ENCODE results near the gene CTNNBIP1. TPM values are rescaled to one million over a fixed set of nuclear protein-coding genes. Genes with fewer than 3 reads are reported as not detected.

CTNNBIP1 gene
- total and polyA plus RNA-seq, 2 experiments from 2014 or later: 80.1 to 122 TPM

DNA sequence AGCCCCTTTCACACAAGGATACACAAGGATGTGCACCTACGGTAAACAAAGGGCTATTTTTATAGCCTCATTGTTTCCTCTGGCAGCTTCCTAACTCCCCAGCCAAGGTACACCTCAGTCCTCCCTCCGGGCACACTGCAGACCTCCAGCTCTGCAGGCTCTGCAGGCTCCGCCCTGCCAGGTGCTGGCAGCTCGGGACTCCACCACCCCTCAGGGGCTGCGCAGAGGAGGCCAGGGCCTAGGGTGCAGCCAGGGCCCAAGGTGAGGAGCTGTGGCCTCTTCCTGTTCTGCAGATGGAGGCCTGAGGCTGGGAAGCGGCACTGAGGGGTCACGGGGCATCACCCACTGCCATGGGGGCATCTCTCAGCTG lies 66.5 kb downstream of the CTNNBIP1 start:
- no peak overlapping the region for H3K27ac ChIP-seq
- no peak overlapping the region for H3K4me3 ChIP-seq
- H3K27me3 ChIP-seq: no peaks in the 10 kb centered on the region
- TF ChIP-seq, protein P1, sequence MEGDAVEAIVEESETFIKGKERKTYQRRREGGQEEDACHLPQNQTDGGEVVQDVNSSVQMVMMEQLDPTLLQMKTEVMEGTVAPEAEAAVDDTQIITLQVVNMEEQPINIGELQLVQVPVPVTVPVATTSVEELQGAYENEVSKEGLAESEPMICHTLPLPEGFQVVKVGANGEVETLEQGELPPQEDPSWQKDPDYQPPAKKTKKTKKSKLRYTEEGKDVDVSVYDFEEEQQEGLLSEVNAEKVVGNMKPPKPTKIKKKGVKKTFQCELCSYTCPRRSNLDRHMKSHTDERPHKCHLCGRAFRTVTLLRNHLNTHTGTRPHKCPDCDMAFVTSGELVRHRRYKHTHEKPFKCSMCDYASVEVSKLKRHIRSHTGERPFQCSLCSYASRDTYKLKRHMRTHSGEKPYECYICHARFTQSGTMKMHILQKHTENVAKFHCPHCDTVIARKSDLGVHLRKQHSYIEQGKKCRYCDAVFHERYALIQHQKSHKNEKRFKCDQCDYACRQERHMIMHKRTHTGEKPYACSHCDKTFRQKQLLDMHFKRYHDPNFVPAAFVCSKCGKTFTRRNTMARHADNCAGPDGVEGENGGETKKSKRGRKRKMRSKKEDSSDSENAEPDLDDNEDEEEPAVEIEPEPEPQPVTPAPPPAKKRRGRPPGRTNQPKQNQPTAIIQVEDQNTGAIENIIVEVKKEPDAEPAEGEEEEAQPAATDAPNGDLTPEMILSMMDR (IDR thresholded peaks at IDR 0.05; ENCODE audit: low read depth, low read length): no peak
- H3K36me3 ChIP-seq: no peaks in the 10 kb centered on the region
- no peaks in the 10 kb centered on the region for H3K9me3 ChIP-seq (ENCODE audit: low read depth)
- no peak for DNase-seq (ENCODE audit: low read depth in 1 of 2, low spot score in 1 of 2)
- H3K4me1 ChIP-seq (ENCODE audit: low read depth): peaks cover 5% of the 10 kb centered on the region

- H3K4me3 ChIP-seq: no peak overlapping the region
- H3K9me3 ChIP-seq (ENCODE audit: low read depth): no peaks in the 10 kb centered on the region
- TF ChIP-seq, protein P1 (IDR thresholded peaks at IDR 0.05; ENCODE audit: low read depth, low read length): peak; percentile 7
- peak in 1 of 2 donors; percentile 55 for DNase-seq (ENCODE audit: low read depth in 1 of 2, low spot score in 1 of 2)
- H3K27ac ChIP-seq: no peak overlapping the region
- H3K27me3 ChIP-seq: no peaks in the 10 kb centered on the region
- no peaks in the 10 kb centered on the region for H3K36me3 ChIP-seq
- peaks cover 5% of the 10 kb centered on the region for H3K4me1 ChIP-seq (ENCODE audit: low read depth)
These were observed 67.1 kb downstream of the CTNNBIP1 start for GRCh38 chr1:9842781-9843575.

GRCh38 chr1:9842073-9842711 lies 67.9 kb downstream of the CTNNBIP1 start:
- Histone ChIP-seq H3K4me1 (ENCODE audit: low read depth) (peaks cover 4% of the 10 kb centered on the region), H3K36me3 (no peaks in the 10 kb centered on the region), H3K9me3 (ENCODE audit: low read depth) (no peaks in the 10 kb centered on the region), H3K27ac (no peak overlapping the region), H3K4me3 (no peak overlapping the region), H3K27me3 (no peaks in the 10 kb centered on the region)
- TF ChIP-seq, protein P1 (IDR thresholded peaks at IDR 0.05; ENCODE audit: low read depth, low read length): no peak
- DNase-seq (ENCODE audit: low read depth in 1 of 2, low spot score in 1 of 2): peak in 1 of 2 donors; percentile 42

DNA sequence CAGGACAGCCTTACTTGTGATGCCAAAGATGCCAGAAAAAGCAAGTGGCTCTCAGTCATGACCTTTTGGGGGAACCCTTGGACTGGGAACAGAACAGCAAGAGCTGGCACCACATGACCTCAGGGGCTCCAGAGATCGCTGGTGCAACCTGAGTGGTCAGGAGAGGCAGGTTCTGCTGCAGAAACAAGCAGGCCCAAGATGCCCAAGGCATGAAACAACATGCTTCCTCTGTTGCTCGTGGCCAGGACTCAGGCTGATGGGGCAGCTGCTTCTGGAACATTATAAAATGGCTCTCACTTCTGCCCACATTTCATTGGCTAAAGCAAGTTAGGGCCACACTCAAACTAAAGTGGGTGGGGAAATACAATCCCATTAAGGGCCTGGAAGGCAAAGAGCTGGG lies 68.6 kb downstream of the CTNNBIP1 start:
- H3K9me3 ChIP-seq (ENCODE audit: low read depth): no peaks in the 10 kb centered on the region
- no peaks in the 10 kb centered on the region for H3K36me3 ChIP-seq
- H3K27me3 ChIP-seq: no peaks in the 10 kb centered on the region
- TF ChIP-seq, protein P1 (IDR thresholded peaks at IDR 0.05; ENCODE audit: low read depth, low read length): no peak
- DNase-seq (ENCODE audit: low read depth in 1 of 2, low spot score in 1 of 2): no peak
- no peak overlapping the region for H3K4me3 ChIP-seq
- no peaks in the 10 kb centered on the region for H3K4me1 ChIP-seq (ENCODE audit: low read depth)
- H3K27ac ChIP-seq: no peak overlapping the region

DNA sequence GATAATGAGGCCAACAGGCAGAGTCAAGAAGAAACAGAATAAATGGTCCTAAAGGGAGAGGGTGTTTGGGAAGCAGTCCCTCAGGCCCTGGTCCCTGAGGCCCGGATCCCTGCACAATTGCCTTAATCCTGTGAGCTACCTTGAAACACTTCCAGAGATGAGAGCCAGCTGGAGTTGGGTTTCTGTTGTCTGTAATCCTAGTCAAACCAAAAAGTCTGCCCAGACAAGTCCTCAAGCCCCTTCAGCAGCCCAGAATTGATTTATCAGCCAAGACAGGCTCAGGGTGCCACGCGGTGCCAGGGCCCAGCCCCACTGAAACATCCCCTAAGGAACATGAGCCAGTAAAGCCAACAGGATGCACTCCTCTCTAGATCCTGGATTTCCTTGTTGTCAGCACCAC lies 69.9 kb downstream of the CTNNBIP1 start:
- no peaks in the 10 kb centered on the region for H3K27me3 ChIP-seq
- H3K4me3 ChIP-seq: no peak overlapping the region
- H3K36me3 ChIP-seq: no peaks in the 10 kb centered on the region
- DNase-seq (ENCODE audit: low read depth in 1 of 2, low spot score in 1 of 2): no peak
- H3K4me1 ChIP-seq (ENCODE audit: low read depth): no peaks in the 10 kb centered on the region
- no peak overlapping the region for H3K27ac ChIP-seq
- no peaks in the 10 kb centered on the region for H3K9me3 ChIP-seq (ENCODE audit: low read depth)
- TF ChIP-seq, protein P1 (IDR thresholded peaks at IDR 0.05; ENCODE audit: low read depth, low read length): no peak

Data from cardiac muscle cell (in vitro differentiated cells and primary cell).